Body of pancreas (tissue), 4 donors: ENCODE results near the gene ARMCX5.

Experiments used
- POLR2A ChIP-seq, 3 donors: fragments of 450-650 bp; IDR thresholded peaks; one replicate each; pipeline ENCODE4 v1.6.1; 2016; ENCODE audit warnings: antibody characterized with exemption in 3 of 3, mild to moderate bottlenecking in 2 of 3
- TF ChIP-seq, protein P1 (sequence below), 7 experiments: fragments of 450-650 bp in 4 of 7; fragments of 200-600 bp in 3 of 7; sonication (generic) in 3 of 7; IDR thresholded peaks; one replicate each; pipeline ENCODE4 v1.5.1; 2016 to 2019; ENCODE audit warnings: antibody characterized with exemption in 7 of 7

DNA sequence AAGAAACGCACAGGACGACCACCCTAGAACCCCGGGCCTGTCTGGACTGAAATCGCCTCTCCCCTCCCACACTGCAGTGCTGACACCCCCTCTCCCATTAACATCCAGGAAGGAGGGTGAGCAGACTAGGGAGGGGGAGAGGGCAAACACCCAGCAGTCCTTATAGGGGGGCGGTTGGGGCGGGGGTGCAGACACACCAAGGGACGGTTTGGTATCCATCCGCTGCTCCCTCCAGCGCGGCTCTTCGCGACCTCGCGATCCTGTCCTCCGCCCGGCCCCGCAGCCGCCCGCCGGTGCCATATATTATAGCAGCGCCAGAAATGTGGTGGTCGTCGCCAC, 51.6 kb downstream of the ARMCX5 start:
- TF ChIP-seq, protein P1, sequence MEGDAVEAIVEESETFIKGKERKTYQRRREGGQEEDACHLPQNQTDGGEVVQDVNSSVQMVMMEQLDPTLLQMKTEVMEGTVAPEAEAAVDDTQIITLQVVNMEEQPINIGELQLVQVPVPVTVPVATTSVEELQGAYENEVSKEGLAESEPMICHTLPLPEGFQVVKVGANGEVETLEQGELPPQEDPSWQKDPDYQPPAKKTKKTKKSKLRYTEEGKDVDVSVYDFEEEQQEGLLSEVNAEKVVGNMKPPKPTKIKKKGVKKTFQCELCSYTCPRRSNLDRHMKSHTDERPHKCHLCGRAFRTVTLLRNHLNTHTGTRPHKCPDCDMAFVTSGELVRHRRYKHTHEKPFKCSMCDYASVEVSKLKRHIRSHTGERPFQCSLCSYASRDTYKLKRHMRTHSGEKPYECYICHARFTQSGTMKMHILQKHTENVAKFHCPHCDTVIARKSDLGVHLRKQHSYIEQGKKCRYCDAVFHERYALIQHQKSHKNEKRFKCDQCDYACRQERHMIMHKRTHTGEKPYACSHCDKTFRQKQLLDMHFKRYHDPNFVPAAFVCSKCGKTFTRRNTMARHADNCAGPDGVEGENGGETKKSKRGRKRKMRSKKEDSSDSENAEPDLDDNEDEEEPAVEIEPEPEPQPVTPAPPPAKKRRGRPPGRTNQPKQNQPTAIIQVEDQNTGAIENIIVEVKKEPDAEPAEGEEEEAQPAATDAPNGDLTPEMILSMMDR (IDR thresholded peaks at IDR 0.05), result no peak
- TF ChIP-seq POLR2A (IDR thresholded peaks at IDR 0.05), result no peak
